Kidney (tissue), 14 donors: ENCODE results near the gene SMIM31. TPM values are rescaled to one million over a fixed set of nuclear protein-coding genes. Genes with fewer than 3 reads are reported as not detected.

Experiments used
- DNase-seq, 5 donors: peaks; one replicate each; pipeline ENCODE4 v3.0.0-alpha.2; 2013 to 2020
- FAIRE-seq: peaks from 2 replicates; lab custom pipeline; 2012; peaks lifted over from hg19 to GRCh38; lab: Jason Lieb, UNC
- H3K27ac ChIP-seq, 2 donors: one replicate each; pipeline ENCODE4 v1.7.0; 2013; ENCODE audit warnings: low read depth in 2 of 2, low read length in 2 of 2, inconsistent platforms in 1 of 2
- H3K27me3 ChIP-seq: one replicate; pipeline ENCODE4 v1.7.1; 2013; ENCODE audit warnings: low read length, inconsistent platforms; ENCODE audit not compliant: control insufficient read depth, insufficient read depth
- H3K36me3 ChIP-seq, 3 donors: one replicate each; pipeline versions ENCODE4 v1.7.0 to v1.7.1; 2013; ENCODE audit warnings: low read length in 3 of 3, control low read depth in 1 of 3, inconsistent platforms in 1 of 3; ENCODE audit not compliant: insufficient read depth in 3 of 3, control insufficient read depth in 2 of 3
- H3K4me1 ChIP-seq, 3 donors: one replicate each; pipeline versions ENCODE4 v1.7.0 to v1.7.1; 2013; ENCODE audit warnings: low read length in 3 of 3, inconsistent platforms in 1 of 3, low read depth in 1 of 3; ENCODE audit not compliant: control insufficient read depth in 2 of 3, insufficient read depth in 2 of 3
- H3K4me3 ChIP-seq, 3 donors: one replicate each; pipeline versions ENCODE4 v1.7.0 to v1.8.1; 2013; ENCODE audit warnings: low read length in 3 of 3, control low read depth in 1 of 3, inconsistent platforms in 1 of 3
- H3K9ac ChIP-seq, 3 donors: one replicate each; pipeline versions ENCODE4 v1.7.0 to v1.7.1; 2013; ENCODE audit warnings: low read length in 3 of 3, control low read depth in 1 of 3, inconsistent platforms in 1 of 3
- H3K9me3 ChIP-seq, 3 donors: one replicate each; pipeline versions ENCODE4 v1.7.0 to v1.7.1; 2013; ENCODE audit warnings: low read length in 3 of 3, control low read depth in 1 of 3, inconsistent platforms in 1 of 3; ENCODE audit not compliant: control insufficient read depth in 2 of 3, insufficient read depth in 1 of 3
- intact Hi-C: fragments of 100-400 bp; cut with DNase I; formaldehyde crosslinking; loops from one replicate; pipeline ENCODE4 v1.11.1; 2022
- polyA plus RNA-seq: library from polyadenylated mRNA; stranded (reverse); fragments of 350-450 nt; fragmentation: Illumina TruSeq; extraction: RNeasy Lipid Tissue Mini Kit (QIAGEN cat#74804); gene quantifications from one replicate; pipeline ENCODE4 v1.2.3, GENCODE V29; 2014; ENCODE audit warnings: low read depth, low replicate concordance; ENCODE audit not compliant: insufficient read depth
- total RNA-seq: library from RNA; stranded (reverse); fragmentation: NEBNext Ultra II Directional; extraction: Animal tissue kit (Norgen Biotek cat#: 25700); gene quantifications from one replicate; pipeline ENCODE4 v1.2.1, GENCODE V29; 2021
- TF ChIP-seq, protein P1 (sequence below): IDR thresholded peaks from 3 replicates; pipeline ENCODE4 v1.5.1; 2012; ENCODE audit warnings: mild to moderate bottlenecking, moderate library complexity, borderline replicate concordance; ENCODE audit not compliant: insufficient read depth; ENCODE audit errors: extremely low read depth
- donor health status: control.
- donor health status: control.
- donor health status: control.
- donor health status: control.
- donor health status: control.
- donor health status: DM: yes; HTN: yes; CAD: no.
- donor health status: Normal renal cell carcinoma (clear cell type).

The SMIM31 gene
- total and polyA plus RNA-seq, 2 donors from 2014 or later = not detected

DNA sequence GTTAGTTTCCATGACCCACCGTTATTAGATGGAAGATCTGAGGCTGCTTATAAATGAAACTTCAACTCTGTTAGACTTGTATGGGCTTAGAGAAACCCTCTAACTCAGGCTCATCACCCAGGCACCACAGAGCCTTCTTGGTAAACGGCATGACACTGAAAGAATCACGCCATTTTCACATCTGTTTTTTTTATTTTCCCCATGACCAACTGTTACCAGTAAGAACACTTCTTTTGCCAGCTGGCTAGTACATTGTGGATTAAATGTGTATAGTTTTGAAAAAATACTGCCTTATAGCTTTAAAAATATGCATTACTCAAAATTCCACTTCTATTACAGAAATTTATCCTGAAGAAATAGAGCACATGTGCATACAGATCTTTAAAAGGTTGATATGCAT lies 75.0 kb downstream of the SMIM31 start:
- TF ChIP-seq, protein P1, sequence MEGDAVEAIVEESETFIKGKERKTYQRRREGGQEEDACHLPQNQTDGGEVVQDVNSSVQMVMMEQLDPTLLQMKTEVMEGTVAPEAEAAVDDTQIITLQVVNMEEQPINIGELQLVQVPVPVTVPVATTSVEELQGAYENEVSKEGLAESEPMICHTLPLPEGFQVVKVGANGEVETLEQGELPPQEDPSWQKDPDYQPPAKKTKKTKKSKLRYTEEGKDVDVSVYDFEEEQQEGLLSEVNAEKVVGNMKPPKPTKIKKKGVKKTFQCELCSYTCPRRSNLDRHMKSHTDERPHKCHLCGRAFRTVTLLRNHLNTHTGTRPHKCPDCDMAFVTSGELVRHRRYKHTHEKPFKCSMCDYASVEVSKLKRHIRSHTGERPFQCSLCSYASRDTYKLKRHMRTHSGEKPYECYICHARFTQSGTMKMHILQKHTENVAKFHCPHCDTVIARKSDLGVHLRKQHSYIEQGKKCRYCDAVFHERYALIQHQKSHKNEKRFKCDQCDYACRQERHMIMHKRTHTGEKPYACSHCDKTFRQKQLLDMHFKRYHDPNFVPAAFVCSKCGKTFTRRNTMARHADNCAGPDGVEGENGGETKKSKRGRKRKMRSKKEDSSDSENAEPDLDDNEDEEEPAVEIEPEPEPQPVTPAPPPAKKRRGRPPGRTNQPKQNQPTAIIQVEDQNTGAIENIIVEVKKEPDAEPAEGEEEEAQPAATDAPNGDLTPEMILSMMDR = no peak
- Histone ChIP-seq H3K27me3 (no peaks in the 10 kb centered on the region), H3K4me3 (no peak overlapping the region), H3K9me3 (no peaks in the 10 kb centered on the region), H3K4me1 (no peaks in the 10 kb centered on the region), H3K27ac (no peak overlapping the region), H3K9ac (no peak overlapping the region), H3K36me3 (no peaks in the 10 kb centered on the region)
- DNase-seq = no peak
- intact Hi-C loops = no loop called here
- no peak for FAIRE-seq

DNA sequence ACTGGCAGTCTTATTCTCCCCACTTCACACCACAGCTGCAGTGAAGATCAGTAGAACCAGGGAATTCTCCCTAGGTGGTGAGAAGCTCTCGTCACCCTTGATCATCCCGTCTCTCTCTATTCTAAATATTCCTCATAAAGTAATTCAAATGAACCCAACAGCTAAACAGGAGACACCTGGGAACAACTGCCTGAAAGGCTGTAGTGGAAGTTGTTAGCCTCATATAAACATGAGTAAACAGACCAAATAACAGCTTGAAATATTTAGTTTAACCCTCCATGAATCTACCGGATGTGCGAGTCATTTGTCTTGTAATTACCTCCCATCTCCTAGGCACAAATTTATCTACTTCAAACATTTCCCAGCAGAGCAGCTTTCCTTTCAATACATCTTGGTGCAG lies 92.6 kb downstream of the SMIM31 start:
- no peaks in the 10 kb centered on the region for H3K4me1 ChIP-seq
- FAIRE-seq (no peak), DNase-seq (no peak)
- H3K36me3 ChIP-seq = no peaks in the 10 kb centered on the region
- H3K27ac ChIP-seq = no peak overlapping the region
- no peak overlapping the region for H3K9ac ChIP-seq
- no peaks in the 10 kb centered on the region for H3K27me3 ChIP-seq
- TF ChIP-seq, protein P1 = no peak
- no peak overlapping the region for H3K4me3 ChIP-seq
- H3K9me3 ChIP-seq = no peaks in the 10 kb centered on the region
- intact Hi-C loops = no loop called here

DNA sequence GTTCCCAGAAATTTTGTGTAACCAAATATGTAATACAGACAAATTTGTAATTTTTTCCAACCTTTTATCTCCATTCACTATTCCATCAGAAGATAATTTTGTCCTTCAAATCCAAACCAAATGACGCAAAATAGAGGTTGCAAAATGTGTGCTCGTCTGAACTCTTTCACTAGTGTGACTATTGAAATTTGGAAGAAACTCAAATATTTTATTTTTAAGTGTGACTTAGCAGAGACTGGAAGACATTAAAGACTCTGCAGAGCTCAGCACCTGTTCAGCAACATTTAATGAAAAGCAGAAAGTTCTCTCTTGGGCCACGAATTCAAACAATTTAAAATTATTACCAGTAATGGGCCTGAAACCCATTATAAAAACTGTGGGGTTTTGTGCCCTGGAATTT lies 93.1 kb downstream of the SMIM31 start:
- H3K4me3 ChIP-seq = no peak overlapping the region
- H3K9me3 ChIP-seq = no peaks in the 10 kb centered on the region
- DNase-seq (no peak), FAIRE-seq (no peak)
- intact Hi-C loops = no loop called here
- no peak overlapping the region for H3K27ac ChIP-seq
- no peaks in the 10 kb centered on the region for H3K4me1 ChIP-seq
- H3K27me3 ChIP-seq = no peaks in the 10 kb centered on the region
- TF ChIP-seq, protein P1 = no peak
- no peaks in the 10 kb centered on the region for H3K36me3 ChIP-seq
- H3K9ac ChIP-seq = no peak overlapping the region
